Skeletal muscle tissue (tissue), 4 donors: ENCODE measurements around the gene ZNF366. TPM values are rescaled to one million over a fixed set of nuclear protein-coding genes. Genes with fewer than 3 reads are reported as not detected.

Source experiments
- H3K27ac ChIP-seq: one replicate; pipeline ENCODE4 v1.7.0; 2013; ENCODE audit warnings: mild to moderate bottlenecking, low read depth, low read length, inconsistent platforms
- H3K27me3 ChIP-seq, 3 donors: one replicate each; pipeline ENCODE4 v1.7.0; 2013; ENCODE audit warnings: low read length in 3 of 3; ENCODE audit not compliant: control insufficient read depth in 3 of 3, insufficient read depth in 3 of 3
- H3K36me3 ChIP-seq, 3 donors: one replicate each; pipeline ENCODE4 v1.7.0; 2013; ENCODE audit warnings: low read length in 3 of 3; ENCODE audit not compliant: control insufficient read depth in 3 of 3, insufficient read depth in 3 of 3
- H3K4me1 ChIP-seq, 3 donors: one replicate each; pipeline ENCODE4 v1.7.0; 2013; ENCODE audit warnings: low read length in 3 of 3, mild to moderate bottlenecking in 3 of 3; ENCODE audit not compliant: control insufficient read depth in 3 of 3, insufficient read depth in 3 of 3
- H3K4me3 ChIP-seq, 3 donors: one replicate each; pipeline ENCODE4 v1.7.0; 2013; ENCODE audit warnings: low read length in 3 of 3
- H3K9ac ChIP-seq, 3 donors: one replicate each; pipeline ENCODE4 v1.7.0; 2013; ENCODE audit warnings: low read length in 3 of 3, mild to moderate bottlenecking in 3 of 3, moderate library complexity in 2 of 3, low read depth in 1 of 3
- H3K9me3 ChIP-seq, 3 donors: one replicate each; pipeline ENCODE4 v1.7.0; 2013; ENCODE audit warnings: low read length in 3 of 3; ENCODE audit not compliant: control insufficient read depth in 3 of 3
- total RNA-seq: library from RNA; depleted of rRNA; stranded (reverse); fragments of >200 nt; gene quantifications from one replicate; pipeline ENCODE4 v1.2.3, GENCODE V29; 2014
- donor health status: Osteomylitis.

The ZNF366 gene
- total RNA-seq, 1 donor from 2014 or later, result 1.6 TPM

DNA sequence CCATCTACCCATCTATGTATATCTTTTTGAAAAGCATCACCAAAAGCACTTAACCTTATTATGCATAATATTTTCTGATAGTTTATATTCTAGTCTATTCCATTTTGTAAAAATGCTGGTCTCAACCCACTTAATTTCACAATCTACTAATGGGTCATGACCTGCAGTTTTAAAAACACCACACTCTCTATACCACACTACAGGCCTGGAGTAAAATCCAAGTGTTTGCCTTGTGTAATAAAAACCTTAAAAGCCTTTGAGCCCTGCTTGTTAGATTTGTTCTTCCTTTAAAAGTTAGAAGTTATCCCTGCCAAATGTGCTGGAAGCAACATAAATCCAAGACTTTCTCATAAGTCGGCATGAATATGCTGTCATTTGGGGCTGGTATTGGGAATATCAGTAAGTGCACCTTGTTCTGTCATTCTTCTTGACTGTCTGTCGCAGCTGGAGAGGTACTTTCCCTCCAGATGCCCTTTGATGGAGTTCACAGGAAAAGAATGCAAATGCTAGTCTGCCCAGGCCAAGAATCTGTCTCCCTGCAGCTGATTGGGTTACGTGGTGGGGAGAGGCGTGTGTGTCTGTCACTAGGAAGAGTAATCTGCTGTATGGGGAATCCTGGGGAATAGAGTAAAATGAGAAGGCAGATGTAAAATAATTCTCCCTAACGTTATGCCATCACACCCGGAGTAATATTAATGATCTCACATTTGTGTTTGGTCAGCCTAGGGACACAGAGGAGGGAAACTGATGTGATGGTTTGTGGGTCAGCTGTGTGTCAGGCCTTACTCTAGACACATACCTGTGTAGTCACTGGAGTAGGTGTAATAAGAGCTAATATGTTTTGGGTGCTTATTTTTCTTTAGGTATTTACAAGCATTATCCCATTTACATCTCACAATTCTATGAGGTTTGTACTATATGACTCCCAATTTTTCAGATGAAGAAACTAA lies 79.4 kb downstream of the ZNF366 start:
- H3K9ac ChIP-seq, result no peak overlapping the region

DNA sequence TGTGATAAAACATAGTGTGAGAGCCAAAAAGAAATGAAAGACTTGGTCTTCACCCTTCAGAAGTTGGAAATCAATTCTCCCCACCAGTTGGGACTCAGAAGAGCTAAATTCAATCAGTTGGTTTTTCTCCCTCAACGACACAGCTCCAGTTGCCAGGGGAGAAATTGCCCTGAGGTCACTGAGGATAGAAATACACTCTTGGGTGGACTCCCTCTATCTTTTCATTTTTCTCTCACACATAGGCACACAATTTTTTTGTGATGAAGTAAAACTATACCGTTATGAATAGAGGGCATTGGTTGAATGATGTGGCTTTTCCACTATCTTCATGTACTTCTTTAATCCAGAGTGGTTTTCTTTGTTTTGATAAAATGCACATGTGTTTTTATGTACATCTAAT lies 80.2 kb downstream of the ZNF366 start:
- H3K27me3 ChIP-seq, result no peaks in the 10 kb centered on the region
- H3K4me1 ChIP-seq, result peaks cover 18 to 20% (median 19%) of the 10 kb centered on the region in 3 donors
- H3K9me3 ChIP-seq, result no peaks in the 10 kb centered on the region
- H3K27ac ChIP-seq, result peak overlapping the region; percentile 78
- H3K4me3 ChIP-seq, result no peak overlapping the region
- no peaks in the 10 kb centered on the region for H3K36me3 ChIP-seq
- H3K9ac ChIP-seq, result no peak overlapping the region

More for the DNA sequence above, 79.4 kb downstream of the ZNF366 start:
- Histone ChIP-seq H3K27me3 (no peaks in the 10 kb centered on the region), H3K36me3 (no peaks in the 10 kb centered on the region), H3K27ac (peak overlapping the region; percentile 78), H3K4me3 (no peak overlapping the region), H3K9me3 (no peaks in the 10 kb centered on the region), H3K4me1 (peaks cover 18 to 24% (median 24%) of the 10 kb centered on the region in 3 donors)

DNA sequence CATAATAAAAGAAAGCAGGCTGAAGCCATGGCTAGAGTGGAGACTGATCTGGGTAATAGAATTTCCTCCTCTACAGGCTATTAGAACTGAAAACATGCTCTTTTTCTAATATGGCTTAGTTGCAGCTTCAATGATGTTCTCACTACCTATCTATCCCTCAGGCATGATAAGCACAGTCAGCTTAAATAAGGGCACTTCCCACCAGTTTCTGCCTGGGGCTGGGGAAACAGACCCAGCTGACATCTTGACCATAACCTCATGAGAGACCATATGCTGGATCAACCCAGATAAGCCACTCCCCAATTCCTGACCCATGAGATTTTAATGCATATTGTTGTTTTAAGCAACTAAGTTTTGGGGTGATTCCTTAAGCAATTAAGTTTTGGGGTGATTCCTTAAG lies 81.2 kb downstream of the ZNF366 start:
- Histone ChIP-seq H3K4me3 (no peak overlapping the region), H3K4me1 (peaks cover 18 to 20% (median 19%) of the 10 kb centered on the region in 3 donors), H3K27ac (no peak overlapping the region), H3K36me3 (no peaks in the 10 kb centered on the region), H3K9me3 (no peaks in the 10 kb centered on the region), H3K27me3 (no peaks in the 10 kb centered on the region), H3K9ac (no peak overlapping the region)

DNA sequence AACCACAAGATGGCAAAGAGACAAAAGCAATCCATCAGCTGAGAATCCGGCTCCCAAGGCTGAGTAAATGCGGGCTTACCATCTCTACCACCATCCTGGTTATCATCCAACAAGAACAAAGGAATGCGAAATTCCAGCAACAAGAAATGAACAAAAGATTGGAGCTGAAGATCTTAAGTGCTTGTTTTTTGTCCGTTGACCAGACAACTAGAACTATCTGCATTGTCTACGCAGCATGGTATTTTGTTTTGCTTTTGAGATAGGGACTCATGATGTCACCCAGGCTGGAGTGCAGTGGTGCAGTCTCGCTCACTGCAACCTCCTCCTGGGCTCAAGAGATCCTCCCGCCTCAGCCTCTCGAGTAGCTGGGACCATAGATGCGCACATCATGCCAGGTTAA lies 88.9 kb downstream of the ZNF366 start:
- Histone ChIP-seq H3K27me3 (no peaks in the 10 kb centered on the region), H3K27ac (no peak overlapping the region), H3K9ac (no peak overlapping the region), H3K4me1 (no peaks in the 10 kb centered on the region), H3K36me3 (no peaks in the 10 kb centered on the region), H3K4me3 (no peak overlapping the region), H3K9me3 (no peaks in the 10 kb centered on the region)

DNA sequence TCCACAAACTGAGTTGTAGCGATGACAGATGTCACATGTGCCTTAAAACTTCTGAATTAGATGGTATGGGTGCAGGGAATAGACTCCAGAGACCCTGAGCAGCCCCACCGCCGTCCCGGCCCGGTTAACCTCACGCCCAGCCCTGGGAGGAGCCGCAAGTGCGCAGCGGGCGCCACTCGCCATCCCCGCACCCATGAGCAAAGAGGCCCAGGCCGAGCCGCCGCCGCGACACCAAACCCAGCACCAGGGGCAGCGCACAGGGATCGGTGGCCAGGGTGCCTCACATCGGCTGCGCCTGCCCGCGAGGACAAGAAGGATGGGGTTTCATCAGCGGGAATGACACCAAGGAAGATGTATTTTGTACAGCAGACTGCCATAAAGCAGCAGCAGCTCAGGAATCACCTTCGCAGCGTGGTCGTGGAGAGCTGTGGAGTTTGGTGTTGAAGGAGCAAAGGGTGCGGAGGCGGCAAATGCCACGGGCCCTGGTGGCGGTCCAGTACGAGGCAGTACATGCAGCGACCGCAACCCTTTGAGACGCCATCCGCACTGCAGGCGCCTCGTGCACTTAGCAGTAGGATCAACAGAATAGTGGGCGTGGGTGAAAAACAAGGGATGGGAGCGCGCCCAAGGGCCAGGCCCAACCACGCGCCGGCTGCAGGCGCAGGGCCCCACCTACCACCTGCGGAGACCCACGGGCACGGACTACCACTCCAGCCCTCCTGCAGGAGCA lies 89.7 kb downstream of the ZNF366 start:
- H3K27me3 ChIP-seq, result no peaks in the 10 kb centered on the region
- H3K4me3 ChIP-seq, result no peak overlapping the region
- no peak overlapping the region for H3K9ac ChIP-seq
- H3K4me1 ChIP-seq, result no peaks in the 10 kb centered on the region
- H3K9me3 ChIP-seq, result no peaks in the 10 kb centered on the region
- H3K36me3 ChIP-seq, result no peaks in the 10 kb centered on the region
- no peak overlapping the region for H3K27ac ChIP-seq

DNA sequence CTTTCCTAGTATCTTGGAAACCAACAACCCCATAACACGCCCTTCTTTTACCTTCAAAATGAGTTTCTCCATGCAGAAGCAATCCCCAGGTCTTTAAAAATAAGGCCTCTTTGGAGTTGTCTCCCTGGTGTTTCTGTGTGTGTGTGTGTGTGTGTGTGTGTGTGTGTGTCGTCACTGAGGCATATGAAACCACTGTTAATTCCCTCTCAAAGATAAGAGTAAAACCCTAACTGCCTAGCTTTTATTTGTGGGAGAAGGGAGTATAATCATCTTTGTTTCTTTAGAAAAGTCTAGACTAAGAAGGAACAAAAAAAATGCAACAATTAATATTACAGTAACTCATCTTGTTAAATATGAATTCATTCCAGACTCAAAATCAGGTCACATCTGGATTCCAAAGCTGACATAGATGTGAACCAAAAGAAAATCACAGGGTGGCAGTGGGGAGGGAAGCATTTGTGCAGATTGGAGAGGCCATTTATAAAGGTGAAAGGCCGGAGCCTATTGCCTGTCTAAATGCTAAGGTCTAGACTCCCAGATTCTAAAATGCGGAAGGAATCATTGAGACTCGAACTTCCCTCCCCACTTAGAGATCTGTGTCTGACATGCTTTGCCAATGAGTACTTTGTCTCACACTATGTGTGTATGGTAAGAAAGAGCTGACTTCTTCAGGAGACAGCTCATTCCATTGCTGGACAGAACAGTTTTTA lies 91.4 kb downstream of the ZNF366 start:
- no peak overlapping the region for H3K9ac ChIP-seq
- H3K4me1 ChIP-seq, result no peaks in the 10 kb centered on the region
- no peak overlapping the region for H3K27ac ChIP-seq
- no peak overlapping the region for H3K4me3 ChIP-seq
- H3K36me3 ChIP-seq, result no peaks in the 10 kb centered on the region
- no peaks in the 10 kb centered on the region for H3K9me3 ChIP-seq
- no peaks in the 10 kb centered on the region for H3K27me3 ChIP-seq

DNA sequence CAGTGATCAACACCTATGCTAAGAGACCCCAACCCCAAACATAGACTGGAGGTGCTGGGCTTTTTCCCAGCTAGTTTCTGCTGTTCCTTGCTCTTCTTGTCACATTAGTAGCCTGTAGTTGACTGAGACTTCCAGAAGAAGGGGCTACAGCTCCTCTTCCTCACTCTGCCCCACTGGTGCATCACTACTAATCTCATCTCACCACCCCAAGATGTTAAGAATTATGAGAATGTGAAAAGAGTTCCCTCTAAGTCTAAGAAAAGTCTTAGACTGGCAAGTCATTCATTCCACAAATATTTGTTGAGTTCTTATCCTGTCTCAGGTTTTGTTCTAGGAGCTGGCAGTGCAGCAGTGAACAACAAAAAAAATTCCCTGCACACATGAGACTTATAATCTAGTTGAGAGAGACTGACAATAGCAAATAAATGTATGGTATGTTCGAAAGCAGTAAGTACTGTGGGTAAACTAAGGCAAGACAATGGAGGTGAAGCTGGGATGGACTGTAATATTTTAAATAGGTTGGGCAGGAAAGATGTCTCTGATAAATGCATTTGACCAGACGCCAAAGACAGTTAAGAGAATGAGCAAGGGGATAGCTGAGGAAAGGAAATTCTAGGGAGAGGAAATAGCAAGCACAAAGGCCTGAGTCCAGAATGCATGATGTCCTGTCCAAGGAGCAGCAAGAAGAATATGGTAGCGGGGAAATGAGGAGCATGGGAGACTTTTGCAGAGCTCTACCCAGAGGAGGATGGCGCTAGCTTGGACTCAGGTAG lies 94.7 kb downstream of the ZNF366 start:
- Histone ChIP-seq H3K27me3 (no peaks in the 10 kb centered on the region), H3K4me1 (peaks cover 0 to 11% (median 3%) of the 10 kb centered on the region in 3 donors), H3K27ac (no peak overlapping the region), H3K9me3 (no peaks in the 10 kb centered on the region), H3K9ac (no peak overlapping the region), H3K36me3 (no peaks in the 10 kb centered on the region), H3K4me3 (no peak overlapping the region)

DNA sequence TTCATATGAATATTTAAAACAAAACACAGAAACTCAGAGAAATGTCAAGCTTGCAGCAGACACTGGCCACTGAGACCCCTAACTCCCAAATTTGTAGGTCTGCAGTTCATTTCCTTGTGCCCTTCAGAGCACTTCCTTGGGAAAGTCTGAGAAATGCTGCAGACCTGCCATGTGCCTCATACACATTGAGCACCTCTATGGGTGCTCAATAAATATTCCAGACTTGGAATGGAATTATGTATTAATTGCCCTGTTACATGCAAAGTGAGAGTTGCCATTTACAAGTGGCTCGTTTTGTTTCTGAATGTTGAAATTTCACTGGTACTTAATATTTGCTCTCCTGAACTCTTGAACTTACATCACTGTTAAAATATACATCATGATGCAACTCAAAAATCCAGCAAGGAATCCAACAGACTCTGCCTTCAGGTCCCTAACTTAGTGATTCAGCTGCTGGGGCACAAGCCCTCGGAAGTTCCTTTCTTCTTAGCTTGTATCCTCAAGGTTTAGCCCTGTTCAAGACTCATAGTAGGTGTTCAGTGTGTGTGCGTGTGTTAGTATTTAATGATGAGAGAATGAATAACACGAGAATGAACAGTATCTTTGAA lies 96.4 kb downstream of the ZNF366 start:
- H3K9ac ChIP-seq, result no peak overlapping the region
- H3K4me1 ChIP-seq, result peaks cover 0 to 11% (median 3%) of the 10 kb centered on the region in 3 donors
- no peak overlapping the region for H3K27ac ChIP-seq
- H3K27me3 ChIP-seq, result no peaks in the 10 kb centered on the region
- no peaks in the 10 kb centered on the region for H3K36me3 ChIP-seq
- H3K4me3 ChIP-seq, result no peak overlapping the region
- H3K9me3 ChIP-seq, result no peaks in the 10 kb centered on the region

DNA sequence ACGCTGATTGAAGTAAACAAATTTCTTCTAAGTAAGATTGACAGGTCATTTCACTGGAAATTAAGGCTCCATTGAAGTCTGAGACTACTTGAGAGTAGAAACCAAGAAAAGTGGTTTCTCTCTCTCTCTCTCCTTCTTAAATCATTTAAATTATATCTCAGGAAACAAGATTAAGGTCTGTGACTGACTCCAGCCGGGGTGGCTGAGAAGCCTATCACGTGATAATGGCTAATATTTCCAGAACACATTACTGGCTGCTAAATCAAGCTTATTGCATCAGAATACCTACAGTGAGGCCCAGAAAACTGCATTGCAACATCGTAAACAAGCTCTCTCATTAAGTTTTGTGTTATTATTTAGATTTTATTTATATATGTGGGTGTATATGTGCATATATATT lies 98.6 kb downstream of the ZNF366 start:
- Histone ChIP-seq H3K4me3 (no peak overlapping the region), H3K27ac (peak overlapping the region; percentile 31), H3K36me3 (no peaks in the 10 kb centered on the region), H3K4me1 (peaks cover 0 to 11% (median 3%) of the 10 kb centered on the region in 3 donors), H3K9ac (no peak overlapping the region), H3K27me3 (no peaks in the 10 kb centered on the region), H3K9me3 (peaks cover 0 to 2% (median 2%) of the 10 kb centered on the region in 3 donors)
